ENCODE data around the gene PNCK.

PNCK gene

GRCh38 chrX:153665726-153666306 lies 7.8 kb downstream of the PNCK start:
- no peaks in the 10 kb centered on the region for H3K9me3 ChIP-seq (replicated peaks; ENCODE audit: insufficient read depth, low read length)
- no peaks in the 10 kb centered on the region for H3K9me2 ChIP-seq (replicated peaks; ENCODE audit: insufficient read depth, low read length)
- H3F3A ChIP-seq (ENCODE audit: insufficient read depth, low read length) = no peaks in the 10 kb centered on the region
- H3K4me3 ChIP-seq (ENCODE audit: low read length) = no peak overlapping the region
- no peak overlapping the region for H2AFZ ChIP-seq (ENCODE audit: low read length)
- no peaks in the 10 kb centered on the region for H3K4me1 ChIP-seq (ENCODE audit: low read length)
- no peak overlapping the region for H3K9ac ChIP-seq (ENCODE audit: low read length)
- peaks cover 56% of the 10 kb centered on the region for H3K27me3 ChIP-seq (replicated peaks; ENCODE audit: insufficient read depth, low read length)
- H3K79me2 ChIP-seq (ENCODE audit: low read length) = no peaks in the 10 kb centered on the region
- TF ChIP-seq CTCF (IDR thresholded peaks at IDR 0.05; ENCODE audit: low read length) (no peak), EZH2phosphoT487 (IDR thresholded peaks at IDR 0.05; ENCODE audit: low read length) (no peak), EZH2 (optimal IDR thresholded peaks at IDR 0.05; ENCODE audit: low read depth, low read length) (no peak)
- no peak overlapping the region for H3K4me2 ChIP-seq (ENCODE audit: low read depth, low read length)
- no peak overlapping the region for H3K27ac ChIP-seq (ENCODE audit: low read length)
- H3K36me3 ChIP-seq (replicated peaks; ENCODE audit: insufficient read depth, low read length) = no peaks in the 10 kb centered on the region
- DNase-seq = no peak
- H4K20me1 ChIP-seq (ENCODE audit: insufficient read depth, low read length) = no peaks in the 10 kb centered on the region

GRCh38 chrX:153662266-153662665 lies 11.3 kb downstream of the PNCK start:
- H3K4me3 ChIP-seq (ENCODE audit: low read length) = no peak overlapping the region; the same call in 1 of the 2 replicates
- peak; percentile 50 for TF ChIP-seq CTCF (IDR thresholded peaks at IDR 0.05; ENCODE audit: low read length)
- TF ChIP-seq EZH2 (optimal IDR thresholded peaks at IDR 0.05; ENCODE audit: low read depth, low read length) = no peak
- no peaks in the 10 kb centered on the region for H3K9me2 ChIP-seq (replicated peaks; ENCODE audit: insufficient read depth, low read length)
- H3K27ac ChIP-seq (ENCODE audit: low read length) = no peak overlapping the region
- no peak overlapping the region for H3K9ac ChIP-seq (ENCODE audit: low read length)
- peaks cover 84% of the 10 kb centered on the region for H3K27me3 ChIP-seq (replicated peaks; ENCODE audit: insufficient read depth, low read length)
- peak; percentile 15 for DNase-seq
- H3K79me2 ChIP-seq (ENCODE audit: low read length) = no peaks in the 10 kb centered on the region
- H3F3A ChIP-seq (ENCODE audit: insufficient read depth, low read length) = no peaks in the 10 kb centered on the region
- no peak overlapping the region for H2AFZ ChIP-seq (ENCODE audit: low read length)
- H3K9me3 ChIP-seq (replicated peaks; ENCODE audit: insufficient read depth, low read length) = no peaks in the 10 kb centered on the region
- H3K36me3 ChIP-seq (replicated peaks; ENCODE audit: insufficient read depth, low read length) = no peaks in the 10 kb centered on the region
- H4K20me1 ChIP-seq (ENCODE audit: insufficient read depth, low read length) = no peaks in the 10 kb centered on the region
- no peaks in the 10 kb centered on the region for H3K4me1 ChIP-seq (ENCODE audit: low read length)
- H3K4me2 ChIP-seq (ENCODE audit: low read depth, low read length) = peak overlapping the region; percentile 23; the same call in 1 of the 2 replicates

- no peak overlapping the region for H3K4me2 ChIP-seq (ENCODE audit: low read depth, low read length)
- DNase-seq = no peak
- H4K20me1 ChIP-seq (ENCODE audit: insufficient read depth, low read length) = no peaks in the 10 kb centered on the region
- H3K4me3 ChIP-seq (ENCODE audit: low read length) = no peak overlapping the region
- no peak overlapping the region for H3K27ac ChIP-seq (ENCODE audit: low read length)
- H2AFZ ChIP-seq (ENCODE audit: low read length) = no peak overlapping the region
- no peaks in the 10 kb centered on the region for H3K79me2 ChIP-seq (ENCODE audit: low read length)
- H3F3A ChIP-seq (ENCODE audit: insufficient read depth, low read length) = no peaks in the 10 kb centered on the region
- no peaks in the 10 kb centered on the region for H3K4me1 ChIP-seq (ENCODE audit: low read length)
- no peaks in the 10 kb centered on the region for H3K9me3 ChIP-seq (replicated peaks; ENCODE audit: insufficient read depth, low read length)
- H3K36me3 ChIP-seq (replicated peaks; ENCODE audit: insufficient read depth, low read length) = no peaks in the 10 kb centered on the region
- H3K27me3 ChIP-seq (replicated peaks; ENCODE audit: insufficient read depth, low read length) = peaks cover 66% of the 10 kb centered on the region
- no peak overlapping the region for H3K9ac ChIP-seq (ENCODE audit: low read length)
- no peaks in the 10 kb centered on the region for H3K9me2 ChIP-seq (replicated peaks; ENCODE audit: insufficient read depth, low read length)
- TF ChIP-seq EZH2 (optimal IDR thresholded peaks at IDR 0.05; ENCODE audit: low read depth, low read length) = no peak
- TF ChIP-seq CTCF (IDR thresholded peaks at IDR 0.05; ENCODE audit: low read length) = no peak
- no peak for TF ChIP-seq EZH2phosphoT487 (IDR thresholded peaks at IDR 0.05; ENCODE audit: low read length)
Observed at GRCh38 chrX:153659268-153659667, 14.3 kb downstream of the PNCK start.
